IMR-90 (cell line): ENCODE measurements around the gene STKLD1. TPM values are rescaled to one million over a fixed set of nuclear protein-coding genes. Genes with fewer than 3 reads are reported as not detected.

ENCODE experiments used
- ATAC-seq: fragments of 200-7000 bp; cut with Tn5 transposase; 2 replicates; pipeline ENCODE4 v1.9.1; 2020; ENCODE audit warnings: low read depth, mild to moderate bottlenecking, moderate library complexity
- BruUV-seq: library from RNA; stranded (reverse); fragments of 400-500 nt; replicated peaks from 2 replicates; lab custom pipeline; 2021; lab: Mats Ljungman, UMichigan
- CTCF ChIA-PET: fragments of 300-600 bp; formaldehyde crosslinking; extraction: SDS; loops from one replicate; lab custom pipeline; 2021; ENCODE audit warnings: antibody characterized with exemption; lab: Yijun Ruan, JAX
- POLR2A ChIA-PET: fragments of 300-600 bp; sonication (Branson Sonifier 250); formaldehyde crosslinking; loops from one replicate; lab custom pipeline; 2022; ENCODE audit warnings: antibody characterized with exemption; ENCODE audit not compliant: unreplicated experiment; lab: Charles Lee
- DNase-seq: peaks from one replicate; pipeline ENCODE4 v3.0.0; 2013
- H2AFZ ChIP-seq: replicated peaks from 2 replicates; pipeline ENCODE3; 2013; ENCODE audit warnings: low read length, mild to moderate bottlenecking; ENCODE audit not compliant: poor library complexity
- H2AK5ac ChIP-seq: 2 replicates; pipeline ENCODE4 v1.6.1; 2013; ENCODE audit warnings: low read depth, low read length, inconsistent platforms
- H2AK9ac ChIP-seq: replicated peaks from 2 replicates; pipeline ENCODE3; 2013; ENCODE audit warnings: mild to moderate bottlenecking, low read depth, low read length, moderate library complexity; ENCODE audit not compliant: poor library complexity
- H2BK120ac ChIP-seq: 2 replicates; pipeline ENCODE4 v1.6.1; 2013; ENCODE audit warnings: low read depth, low read length, inconsistent platforms
- H2BK15ac ChIP-seq: 3 replicates; pipeline ENCODE4 v1.6.1; 2013; ENCODE audit warnings: low read depth, low read length, inconsistent platforms
- H2BK20ac ChIP-seq: 2 replicates; pipeline ENCODE4 v1.6.1; 2013; ENCODE audit warnings: low read depth, mild to moderate bottlenecking, inconsistent platforms, low read length, moderate library complexity
- H2BK5ac ChIP-seq: 2 replicates; pipeline ENCODE4 v1.6.1; 2013; ENCODE audit warnings: mild to moderate bottlenecking, low read depth, low read length, inconsistent platforms; ENCODE audit not compliant: poor library complexity, severe bottlenecking
- H3K14ac ChIP-seq: replicated peaks from 2 replicates; pipeline ENCODE4 v1.6.1; 2013; ENCODE audit warnings: low read depth, low read length, inconsistent platforms
- H3K18ac ChIP-seq: 2 replicates; pipeline ENCODE4 v1.6.1; 2013; ENCODE audit warnings: low read depth, low read length, control low read depth
- H3K23ac ChIP-seq: 2 replicates; pipeline ENCODE4 v1.6.1; 2013; ENCODE audit warnings: low read depth, low read length, inconsistent platforms
- H3K27ac ChIP-seq: 2 replicates; pipeline ENCODE4 v1.5.1; 2013; ENCODE audit warnings: mild to moderate bottlenecking, control low read depth, low read length; ENCODE audit not compliant: insufficient read depth
- H3K27me3 ChIP-seq: 2 replicates; pipeline ENCODE4 v1.6.1; 2013; ENCODE audit warnings: low read length; ENCODE audit not compliant: control insufficient read depth, insufficient read depth
- H3K36me3 ChIP-seq: 2 replicates; pipeline ENCODE4 v1.6.1; 2013; ENCODE audit warnings: low read length, mixed read lengths; ENCODE audit not compliant: control insufficient read depth, insufficient read depth
- H3K4ac ChIP-seq: 2 replicates; pipeline ENCODE4 v1.6.1; 2013; ENCODE audit warnings: low read depth, low read length, inconsistent platforms
- H3K4me1 ChIP-seq: 2 replicates; pipeline ENCODE4 v1.6.1; 2013; ENCODE audit warnings: low read length, mixed read lengths; ENCODE audit not compliant: control insufficient read depth, insufficient read depth
- H3K4me2 ChIP-seq: 2 replicates; pipeline ENCODE4 v1.6.1; 2013; ENCODE audit warnings: low read depth, mild to moderate bottlenecking, control low read depth, low read length, moderate library complexity
- H3K4me3 ChIP-seq: 2 replicates; pipeline ENCODE4 v1.5.1; 2013; ENCODE audit warnings: low read depth, mild to moderate bottlenecking, control low read depth, low read length, moderate library complexity; ENCODE audit not compliant: insufficient read depth
- H3K56ac ChIP-seq: 2 replicates; pipeline ENCODE4 v1.6.1; 2013; ENCODE audit warnings: low read length, inconsistent platforms; ENCODE audit not compliant: insufficient read depth; ENCODE audit errors: extremely low read depth
- H3K79me1 ChIP-seq, 2 experiments: 2 replicates each; pipeline ENCODE4 v1.6.1; 2013; ENCODE audit warnings: low read length in 2 of 2, inconsistent platforms in 1 of 2, low read depth in 1 of 2
- H3K9ac ChIP-seq: 2 replicates; pipeline ENCODE4 v1.6.1; 2013; ENCODE audit warnings: low read depth, low read length, control low read depth
- H3K9me1 ChIP-seq: 2 replicates; pipeline ENCODE4 v1.6.1; 2013; ENCODE audit warnings: low read length, inconsistent platforms; ENCODE audit not compliant: insufficient read depth
- H3K9me3 ChIP-seq: 2 replicates; pipeline ENCODE4 v1.6.1; 2013; ENCODE audit warnings: low read length; ENCODE audit not compliant: control insufficient read depth, insufficient read depth
- H4K20me1 ChIP-seq: 2 replicates; pipeline ENCODE4 v1.6.1; 2013; ENCODE audit warnings: low read length, inconsistent platforms; ENCODE audit not compliant: insufficient read depth
- H4K5ac ChIP-seq: 2 replicates; pipeline ENCODE4 v1.6.1; 2013; ENCODE audit warnings: mild to moderate bottlenecking, low read depth, low read length, control low read depth
- H4K8ac ChIP-seq, 2 experiments: 2 replicates each; pipeline ENCODE4 v1.6.1; 2013; ENCODE audit warnings: low read depth in 2 of 2, low read length in 2 of 2, control low read depth in 1 of 2, inconsistent platforms in 1 of 2
- H4K91ac ChIP-seq: 2 replicates; pipeline ENCODE4 v1.6.1; 2013; ENCODE audit warnings: low read depth, low read length, inconsistent platforms; ENCODE audit not compliant: insufficient read depth
- CEBPB ChIP-seq: IDR thresholded peaks from 2 replicates; pipeline ENCODE4 v1.6.1; 2012; ENCODE audit warnings: low read depth, low read length, improper control_type of control experiment
- CTCF ChIP-seq: conservative IDR thresholded peaks from 2 replicates; pipeline ENCODE4 v1.5.1; 2012; ENCODE audit warnings: mild to moderate bottlenecking, low read depth, low read length, improper control_type of control experiment
- ELK1 ChIP-seq: fragments of 150-350 bp; IDR thresholded peaks from 2 replicates; pipeline ENCODE4 v1.6.1; 2016; ENCODE audit warnings: low read depth, mild to moderate bottlenecking, low read length, moderate library complexity, borderline replicate concordance
- FOS ChIP-seq: fragments of 150-350 bp; IDR thresholded peaks from 2 replicates; pipeline ENCODE4 v1.6.1; 2016; ENCODE audit warnings: low read depth, low read length
- MXI1 ChIP-seq: IDR thresholded peaks from 2 replicates; pipeline ENCODE4 v1.6.1; 2012; ENCODE audit warnings: low read depth, mild to moderate bottlenecking, low read length, moderate library complexity, borderline replicate concordance
- NFE2L2 ChIP-seq: fragments of 150-350 bp; IDR thresholded peaks from 2 replicates; pipeline ENCODE4 v1.6.1; 2016; ENCODE audit warnings: low read depth, mild to moderate bottlenecking, low read length
- POLR2A ChIP-seq: IDR thresholded peaks from 2 replicates; pipeline ENCODE4 v1.6.1; 2012; ENCODE audit warnings: mild to moderate bottlenecking, low read depth, low read length
- RFX5 ChIP-seq: IDR thresholded peaks from 2 replicates; pipeline ENCODE4 v1.8.0; 2012; ENCODE audit warnings: low read depth, mild to moderate bottlenecking, low read length, moderate library complexity
- USF2 ChIP-seq: fragments of 150-350 bp; IDR thresholded peaks from 2 replicates; pipeline ENCODE4 v1.6.1; 2017; ENCODE audit warnings: mild to moderate bottlenecking, antibody characterized with exemption, low read length, low read depth
- WGBS, 2 experiments: methylation state at CpG; one replicate each; pipeline versions ENCODE4 v1.1.5 to v1.1.7; 2013; ENCODE audit warnings: missing lambda C conversion rate in 2 of 2; ENCODE audit not compliant: insufficient read length in 1 of 2; ENCODE audit errors: extremely low coverage in 2 of 2; 5-methylcytosine and 5-hydroxymethylcytosine counted together
- dilution Hi-C: fragments of 300-500 bp; cut with HindIII; formaldehyde crosslinking; loops from one replicate; pipeline ENCODE4 v1.14.3; 2018; ENCODE audit warnings: low sequenced_read_pairs; ENCODE audit not compliant: unreplicated experiment
- in situ Hi-C: fragments of 300-500 bp; cut with MboI; formaldehyde crosslinking; loops from 3 replicates; pipeline ENCODE4 v1.14.3; 2019; ENCODE audit warnings: low sequenced_read_pairs, inconsistent platforms, mixed read lengths
- intact Hi-C: fragments of 100-400 bp; cut with micrococcal nuclease; formaldehyde crosslinking; loops from 2 replicates; pipeline ENCODE4 v1.10.0; 2022
- polyA plus RNA-seq, 3 experiments: library from polyadenylated mRNA; depleted of rRNA; stranded (reverse); fragments of >200 nt; gene quantifications; 2 replicates each; pipeline ENCODE4 v1.2.3, GENCODE V29; 2012; ENCODE audit warnings: low replicate concordance in 1 of 3
- total RNA-seq: library from RNA; depleted of rRNA; stranded (reverse); fragments of >200 nt; gene quantifications from 2 replicates; pipeline ENCODE4 v1.2.3, GENCODE V29; 2012

The STKLD1 gene
- total and polyA plus RNA-seq, 2 of the 4 experiments (the other 2 are of a cell fraction), result 0.54 to 0.65 TPM

GRCh38 chr9:133394687-133395271, 18.6 kb downstream of the STKLD1 start:
- dilution Hi-C loops, result no loop called here

More at GRCh38 chr9:133394687-133395271, 18.6 kb downstream of the STKLD1 start:
- Histone ChIP-seq H3K27me3 (peaks cover 36% of the 10 kb centered on the region), H3K36me3 (no peaks in the 10 kb centered on the region), H3K18ac (no peak overlapping the region), H3K4me3 (no peak overlapping the region), H4K8ac (no peak overlapping the region), H3K9ac (no peak overlapping the region), H3K56ac (no peak overlapping the region), H3K9me3 (no peaks in the 10 kb centered on the region), H3K9me1 (no peaks in the 10 kb centered on the region), H3K27ac (no peak overlapping the region), H4K20me1 (no peaks in the 10 kb centered on the region), H2AK9ac (no peak overlapping the region), H4K5ac (no peak overlapping the region), H3K14ac (no peak overlapping the region), H2BK15ac (no peak overlapping the region), H2AK5ac (no peak overlapping the region), H2BK20ac (no peak overlapping the region), H2BK120ac (no peak overlapping the region), H3K4me1 (no peaks in the 10 kb centered on the region), H3K79me1 (no peaks in the 10 kb centered on the region), H2AFZ (no peak overlapping the region), H3K23ac (no peak overlapping the region), H2BK5ac (no peak overlapping the region), H3K4ac (no peak overlapping the region), H4K91ac (no peak overlapping the region), H3K4me2 (no peak overlapping the region)
- CTCF ChIA-PET, result no interaction called here
- DNase-seq (no peak), ATAC-seq (no peak)
- no CpG with 5 or more reads among the region's 8 CpGs for WGBS, 2 experiments
- intact Hi-C loops, result no loop called here
- BruUV-seq, result no TSS peak
- in situ Hi-C loops, result no loop called here
- TF ChIP-seq FOS (no peak), NFE2L2 (no peak), MXI1 (no peak), POLR2A (no peak), USF2 (no peak), CTCF (no peak), RFX5 (no peak), ELK1 (no peak), CEBPB (no peak)
- POLR2A ChIA-PET, result no interaction called here
